ENCODE data around the gene GJA3. TPM values are rescaled to one million over a fixed set of nuclear protein-coding genes. Genes with fewer than 3 reads are reported as not detected.
A peak's percentile ranks its signal among the peaks of the same experiment; 100 is the strongest.

Gene GJA3
- total RNA-seq, 4 donors from 2014 or later = under 0.01 TPM; not detected in 3

- no peak for DNase-seq (ENCODE audit: low spot score in 2 of 2)
- 89% methylated on average over 1 of the region's 1 CpG for WGBS, 2 donors
- Histone ChIP-seq H3K9me3 (peaks cover 0 to 5% (median 0%) of the 10 kb centered on the region in 4 donors), H3K4me1 (peaks cover 0 to 11% (median 3%) of the 10 kb centered on the region in 4 donors), H3K36me3 (no peaks in the 10 kb centered on the region), H3K4me3 (no peak overlapping the region), H3K27ac (no peak overlapping the region), H3K27me3 (peaks cover 0 to 32% of the 10 kb centered on the region in 2 donors)
- no peak for TF ChIP-seq CTCF (IDR thresholded peaks at IDR 0.05)
- no peak for TF ChIP-seq EP300 (IDR thresholded peaks at IDR 0.05)
- TF ChIP-seq POLR2A (IDR thresholded peaks at IDR 0.05) = no peak
Measured at GRCh38 chr13:20198781-20199180, 37.9 kb upstream of the GJA3 start.

GRCh38 chr13:20197361-20197834 is 36.5 kb upstream of the GJA3 start:
- TF ChIP-seq POLR2A (IDR thresholded peaks at IDR 0.05) = no peak
- peak in 4 of 5 experiments; percentile 46 to 75 (median 62) for TF ChIP-seq CTCF (IDR thresholded peaks at IDR 0.05)
- no peak for TF ChIP-seq EP300 (IDR thresholded peaks at IDR 0.05)
- peaks cover 0 to 45% of the 10 kb centered on the region in 2 donors for H3K27me3 ChIP-seq
- no peak overlapping the region for H3K4me3 ChIP-seq
- H3K27ac ChIP-seq = no peak overlapping the region
- peaks cover 0 to 5% (median 0%) of the 10 kb centered on the region in 4 donors for H3K9me3 ChIP-seq
- H3K4me1 ChIP-seq = peaks cover 0 to 24% (median 8%) of the 10 kb centered on the region in 4 donors
- DNase-seq (ENCODE audit: low spot score in 2 of 2) = no peak
- H3K36me3 ChIP-seq = no peaks in the 10 kb centered on the region
- WGBS, 2 donors = 6% methylated on average over 5 of the region's 5 CpGs

- Histone ChIP-seq H3K27ac (no peak overlapping the region), H3K9me3 (no peaks in the 10 kb centered on the region), H3K4me1 (peaks cover 0 to 35% (median 8%) of the 10 kb centered on the region in 4 donors), H3K36me3 (no peaks in the 10 kb centered on the region), H3K27me3 (peaks cover 0 to 54% of the 10 kb centered on the region in 2 donors), H3K4me3 (no peak overlapping the region)
- TF ChIP-seq POLR2A (IDR thresholded peaks at IDR 0.05) (no peak), EP300 (IDR thresholded peaks at IDR 0.05) (no peak), CTCF (IDR thresholded peaks at IDR 0.05) (no peak)
- no peak for DNase-seq (ENCODE audit: low spot score in 2 of 2)
- WGBS, 2 donors = 80 to 86% methylated on average over 8 of the region's 8 CpGs
Measured at GRCh38 chr13:20195801-20196200, 34.9 kb upstream of the GJA3 start.

- Histone ChIP-seq H3K4me3 (peak overlapping the region in 1 of 4 donors; percentile 67), H3K27me3 (peaks cover 0 to 54% of the 10 kb centered on the region in 2 donors)
Measured at GRCh38 chr13:20193907-20194631, 33.2 kb upstream of the GJA3 start.

More at GRCh38 chr13:20193907-20194631, 33.2 kb upstream of the GJA3 start:
- peaks cover 0 to 35% (median 8%) of the 10 kb centered on the region in 4 donors for H3K4me1 ChIP-seq
- 36 to 40% methylated on average over 27 of the region's 27 CpGs for WGBS, 2 donors
- TF ChIP-seq CTCF (IDR thresholded peaks at IDR 0.05) = no peak
- no peak for TF ChIP-seq EP300 (IDR thresholded peaks at IDR 0.05)
- no peak for TF ChIP-seq POLR2A (IDR thresholded peaks at IDR 0.05)
- H3K36me3 ChIP-seq = no peaks in the 10 kb centered on the region
- no peak for DNase-seq (ENCODE audit: low spot score in 2 of 2)
- no peak overlapping the region for H3K27ac ChIP-seq
- no peaks in the 10 kb centered on the region for H3K9me3 ChIP-seq

All from tibial nerve (tissue), 4 donors.